T follicular helper cell (primary cell): Measurements from ENCODE around the gene DENND6B.
"Not testable (repeated sequence)": the region's sequence is repeated elsewhere in the genome, so short reads cannot be mapped to it uniquely, and the experiment has no call there.

ENCODE experiments used
- DNase-seq: peaks from one replicate; pipeline ENCODE4 v3.0.0-alpha.2; 2020; ENCODE audit warnings: low read depth

The DENND6B gene

DNA sequence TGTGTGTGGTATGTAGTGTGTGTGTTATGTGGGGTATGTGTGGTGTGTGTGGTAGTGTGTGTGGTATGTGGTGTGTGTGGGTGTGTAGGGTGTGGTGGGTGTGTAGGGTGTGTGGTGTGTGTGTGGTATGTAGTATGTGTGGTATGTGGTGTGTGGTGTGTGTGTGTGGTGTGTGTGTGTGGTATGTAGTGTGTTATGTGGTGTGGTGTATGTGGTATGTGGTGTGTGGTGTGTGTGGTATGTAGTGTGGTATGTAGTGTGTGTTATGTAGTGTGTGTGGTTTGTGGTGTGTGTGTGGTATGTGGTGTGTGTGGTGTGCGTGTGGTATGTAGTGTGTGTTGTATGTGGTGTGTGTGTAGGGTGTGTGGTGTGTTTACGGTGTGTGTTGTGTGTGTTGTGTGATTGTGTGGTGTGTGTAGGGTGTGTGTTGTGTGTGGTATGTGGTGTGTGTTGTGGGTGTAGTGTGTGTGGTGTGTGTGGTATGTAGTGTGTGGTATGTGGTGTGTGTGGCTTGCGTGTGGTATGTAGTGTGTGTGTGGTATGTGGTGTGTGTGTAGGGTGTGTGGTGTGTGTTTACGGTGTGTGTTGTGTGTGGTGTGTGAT is 12.1 kb upstream of the DENND6B start:
- DNase-seq: no peak

DNA sequence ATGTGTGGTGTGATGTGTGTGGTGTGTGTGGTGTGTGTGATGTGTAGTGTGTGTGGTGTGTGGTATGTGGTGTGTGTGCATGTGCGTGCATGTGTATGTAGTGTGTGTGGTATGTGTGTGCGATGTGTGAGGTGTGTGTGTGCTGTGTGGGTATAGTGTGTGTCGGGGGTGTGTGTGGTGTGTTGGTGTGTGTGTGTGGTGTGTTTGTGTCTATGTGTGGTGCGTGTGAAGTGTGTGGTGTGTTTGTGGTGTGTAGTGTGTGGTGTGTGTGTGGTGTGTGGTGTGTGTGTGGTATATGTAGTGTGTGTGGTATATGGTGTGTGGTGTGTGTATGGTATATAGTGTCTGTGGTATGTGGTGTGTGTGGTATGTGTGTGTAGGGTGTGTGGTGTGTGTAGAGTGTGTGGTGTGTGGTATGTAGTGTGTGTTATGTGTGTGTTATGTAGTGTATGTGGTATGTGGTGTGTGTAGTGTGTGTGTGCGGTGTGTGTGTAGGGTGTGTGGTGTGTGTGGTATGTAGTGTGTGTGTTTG is 11.3 kb upstream of the DENND6B start:
- DNase-seq: no peak

GRCh38 chr22:50337262-50338041 is 10.6 kb upstream of the DENND6B start:
- no peak for DNase-seq

DNA sequence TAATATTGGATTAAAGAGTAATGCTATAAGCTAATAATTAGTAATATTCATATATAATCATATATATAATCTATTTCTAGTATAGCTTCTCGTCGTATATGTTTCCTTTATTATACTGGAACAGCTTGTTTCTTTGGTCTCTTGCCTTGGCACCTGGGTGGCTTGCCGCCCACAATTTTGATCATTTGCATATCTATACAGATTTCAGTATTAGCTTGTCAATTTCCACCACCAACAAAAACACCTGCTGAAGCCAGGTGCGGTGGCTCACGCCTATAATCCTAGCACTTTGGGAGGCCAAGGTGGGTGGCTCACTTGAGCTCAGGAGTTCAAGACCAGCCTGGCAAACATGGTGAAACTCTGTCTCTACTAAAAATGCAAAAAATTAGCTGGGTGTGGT is 7.6 kb upstream of the DENND6B start:
- DNase-seq: not testable (repeated sequence)

DNA sequence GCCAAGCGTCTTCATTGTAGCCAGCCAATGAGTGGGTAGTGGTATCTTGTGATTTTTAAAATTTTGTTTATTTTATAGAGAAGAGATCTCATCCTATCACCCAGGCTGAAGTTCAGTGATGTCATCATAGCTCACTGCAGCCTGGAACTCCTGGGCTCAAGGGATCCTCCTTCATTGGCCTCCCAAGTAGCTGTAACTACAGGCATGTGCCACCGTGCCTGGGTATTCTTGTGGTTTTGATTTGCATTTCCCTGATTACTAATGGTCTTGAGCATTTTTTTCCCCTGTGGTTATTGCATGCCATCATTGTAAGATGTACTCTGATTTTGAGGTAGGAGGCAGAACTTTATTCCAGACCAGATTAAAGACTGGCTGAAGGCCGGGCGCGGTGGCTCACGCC is 2.4 kb upstream of the DENND6B start:
- DNase-seq: no peak

GRCh38 chr22:50327711-50328019 is 853 bp upstream of the DENND6B start:
- no peak for DNase-seq

DNA sequence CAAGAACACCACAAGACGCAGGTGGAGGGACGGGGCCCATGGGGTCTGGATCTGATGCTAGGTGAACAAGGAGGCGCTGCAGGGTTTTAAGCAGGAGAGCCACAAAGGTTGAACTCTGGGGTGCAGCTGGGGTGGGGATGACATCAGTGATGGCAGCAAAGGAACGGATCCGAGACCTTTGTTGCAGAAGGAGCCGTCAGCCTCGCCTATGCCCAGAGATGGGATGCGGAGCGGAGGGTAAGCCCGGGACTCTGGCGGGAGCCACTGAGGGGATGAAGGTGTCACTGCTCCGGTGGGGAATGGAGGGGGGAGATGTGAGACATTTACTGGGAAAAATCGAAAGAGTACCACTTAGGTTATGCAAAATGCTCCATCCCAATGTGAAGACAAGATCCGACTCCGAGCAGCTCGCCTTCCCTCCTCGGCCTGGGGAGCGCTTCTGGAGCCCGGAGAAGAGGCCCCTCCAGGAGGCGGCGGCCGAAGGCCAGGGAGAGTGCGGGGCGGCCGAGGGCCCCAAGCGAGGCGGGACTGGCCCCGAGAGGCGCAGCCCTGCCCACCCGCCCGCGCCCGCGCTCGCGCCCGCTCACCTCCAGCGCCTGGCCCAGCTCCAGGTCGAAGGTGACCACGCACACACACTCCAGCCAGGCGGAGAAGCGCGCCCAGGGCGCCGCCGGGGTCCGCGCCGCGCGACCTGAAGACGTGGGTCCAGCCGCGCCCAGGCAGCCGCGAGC is 422 bp downstream of the DENND6B start:
- no peak for DNase-seq

DNA sequence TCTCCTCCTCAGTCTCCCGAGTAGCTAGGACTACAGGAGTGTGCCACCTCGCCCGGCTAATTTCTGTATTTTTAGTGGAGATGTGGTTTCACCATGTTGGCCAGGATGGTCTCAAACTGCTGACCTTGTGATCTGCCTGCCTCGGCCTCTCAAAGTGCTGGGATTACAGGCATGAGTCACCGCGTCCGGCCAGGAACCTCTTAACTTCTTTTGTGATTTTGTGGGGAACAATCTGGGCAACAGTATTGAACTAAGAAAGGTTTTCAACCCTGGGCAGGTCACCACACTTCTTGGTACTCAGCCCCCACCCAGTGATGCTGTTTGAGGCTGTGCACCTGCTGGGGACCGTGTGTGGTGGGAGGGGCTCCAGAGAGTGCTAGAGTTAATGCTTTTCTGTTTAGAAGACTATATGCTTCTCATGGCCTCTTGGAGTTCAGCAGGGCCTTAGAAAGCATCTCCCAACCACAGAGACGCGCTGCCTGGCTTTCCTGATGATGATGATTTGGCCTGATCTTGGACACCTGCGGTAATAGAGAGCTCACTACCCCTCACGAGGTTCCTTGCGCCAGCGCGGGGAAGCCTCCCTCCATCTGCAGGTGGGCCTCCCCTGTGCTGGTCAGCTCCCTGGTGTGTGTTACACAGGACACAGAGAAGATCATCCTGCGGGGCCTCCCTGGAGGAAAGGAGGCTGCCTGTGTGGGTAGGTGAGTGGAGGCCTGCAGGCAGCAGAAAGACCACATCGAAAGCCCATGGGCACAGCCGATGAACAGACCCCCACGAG is 1.2 kb downstream of the DENND6B start:
- no peak for DNase-seq

DNA sequence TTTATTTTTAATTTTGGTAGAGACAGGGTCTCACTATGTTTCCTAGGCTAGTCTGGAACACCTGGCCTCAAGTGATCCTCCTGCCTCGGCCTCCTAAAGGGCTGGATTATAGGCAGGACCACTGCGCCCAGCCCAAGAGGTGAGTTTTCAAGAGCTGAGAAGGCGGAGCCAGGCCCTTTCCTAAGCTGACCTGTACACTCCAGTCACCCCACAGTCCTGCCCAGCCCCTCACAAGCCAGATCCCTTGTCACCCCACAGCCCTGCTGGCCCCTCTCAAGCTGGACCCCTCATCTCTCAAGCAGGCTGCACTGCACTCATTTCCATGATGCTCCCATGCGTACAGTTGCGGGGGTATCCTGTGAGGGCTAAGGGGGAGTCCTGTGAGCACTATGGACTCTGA is 2.9 kb downstream of the DENND6B start:
- no peak for DNase-seq

DNA sequence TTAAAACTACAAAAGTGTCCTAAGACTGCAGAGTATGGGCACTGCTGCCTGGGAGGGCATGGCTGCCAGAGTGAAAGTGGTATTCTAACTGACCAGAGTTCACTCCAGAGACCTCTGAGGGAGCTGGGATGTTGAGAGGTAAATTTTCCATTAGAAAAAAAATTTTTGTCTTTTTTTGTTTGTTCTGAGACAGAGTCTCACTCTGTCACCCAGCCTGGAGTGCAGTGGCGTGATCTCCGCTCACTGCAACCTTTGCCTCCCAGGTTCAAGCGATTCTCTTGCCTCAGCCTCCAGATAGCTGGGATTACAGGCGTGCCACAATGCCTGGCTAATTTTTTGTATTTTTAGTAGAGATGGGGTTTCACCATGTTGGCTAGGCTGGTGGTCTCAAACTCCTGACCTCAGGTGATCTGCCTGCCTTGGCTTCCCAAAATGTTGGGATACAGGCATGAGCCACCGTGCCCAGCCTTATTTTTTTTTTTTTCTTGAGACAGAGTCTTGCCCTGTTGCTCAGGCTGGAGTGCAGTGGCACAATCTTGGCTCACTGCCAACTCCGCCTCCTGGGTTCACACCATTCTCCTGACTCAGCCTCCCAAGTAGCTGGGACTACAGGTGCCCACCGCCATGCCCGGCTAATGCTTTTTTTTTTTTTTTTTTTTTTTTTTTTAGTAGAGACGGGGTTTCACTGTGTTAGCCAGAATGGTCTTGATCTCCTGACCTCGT is 4.3 kb downstream of the DENND6B start:
- not testable (repeated sequence) for DNase-seq

DNA sequence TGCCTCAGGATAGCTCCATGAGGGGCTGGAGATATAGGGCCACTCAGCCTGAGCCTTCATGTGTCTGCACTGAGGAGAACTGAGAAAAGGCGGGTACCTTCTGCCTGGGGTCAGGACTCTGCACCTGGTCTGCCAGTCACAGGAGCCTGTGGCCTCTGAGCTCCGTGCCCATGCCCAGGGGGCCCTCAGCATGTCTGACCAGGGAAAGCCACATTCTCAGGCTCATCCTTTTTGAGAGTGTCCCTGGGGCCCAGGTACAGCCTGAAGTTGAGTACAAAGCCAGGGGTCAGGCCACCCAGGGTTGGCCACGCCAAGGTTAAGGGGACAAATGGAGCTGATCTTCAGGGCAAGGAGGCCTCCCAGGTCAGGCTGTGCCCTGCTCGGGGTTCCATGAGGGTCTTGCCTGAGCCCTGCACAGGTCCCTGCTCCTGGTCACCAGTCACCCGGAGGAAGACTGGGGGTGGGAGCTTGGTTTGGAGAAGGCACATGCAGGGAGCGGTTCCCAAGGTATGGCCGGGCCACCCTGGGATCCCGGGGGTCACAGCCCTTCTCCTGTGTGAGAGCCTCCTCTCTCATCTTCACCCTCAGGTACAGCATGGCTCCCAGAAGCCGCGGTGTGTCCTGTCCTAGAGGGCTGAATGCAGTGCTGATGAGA is 6.0 kb downstream of the DENND6B start:
- no peak for DNase-seq

DNA sequence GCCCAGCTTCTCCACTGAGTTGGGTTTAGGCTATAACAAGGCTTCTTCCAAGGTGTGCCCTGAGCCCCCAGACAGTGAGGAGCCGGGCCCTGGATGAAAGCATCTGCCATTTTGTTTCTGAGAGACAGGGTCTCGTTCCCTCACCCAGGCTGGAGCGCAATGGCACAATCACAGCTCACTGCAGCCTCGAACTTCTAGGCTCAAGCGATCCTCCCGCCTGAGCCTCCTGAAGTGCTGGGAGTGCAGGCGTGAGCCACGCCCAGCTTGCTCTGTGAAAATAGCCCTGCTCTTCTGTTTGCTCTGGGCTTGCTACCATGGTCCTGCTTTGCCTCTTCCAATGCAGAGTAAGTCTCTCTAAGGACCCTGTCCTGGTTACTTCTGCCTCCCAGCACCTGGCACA is 6.7 kb downstream of the DENND6B start:
- no peak for DNase-seq

DNA sequence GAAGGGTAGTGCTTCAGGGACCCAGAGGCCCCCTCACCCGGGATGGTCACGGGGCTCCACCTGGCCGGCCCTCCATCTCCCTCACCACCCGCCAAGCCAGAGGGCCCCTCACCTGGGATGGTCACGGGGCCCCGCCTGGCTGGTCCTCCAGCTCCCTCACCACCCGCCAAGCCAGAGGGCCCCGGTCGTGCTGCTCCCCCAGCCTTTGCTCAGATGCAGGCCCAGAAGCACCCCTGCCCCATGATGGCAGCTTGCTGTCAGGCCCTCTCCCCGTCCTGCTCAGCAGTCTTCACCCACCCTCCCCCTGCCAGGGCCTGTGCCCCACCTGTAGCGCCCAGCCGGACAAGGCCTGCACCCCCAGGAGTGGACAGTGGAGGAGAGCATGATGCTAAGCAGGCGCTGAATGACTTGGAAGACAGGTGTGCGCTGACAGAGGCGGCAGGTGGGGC is 7.3 kb downstream of the DENND6B start:
- DNase-seq: no peak

GRCh38 chr22:50318698-50319411 is 8.0 kb downstream of the DENND6B start:
- DNase-seq: no peak

GRCh38 chr22:50318356-50318697 is 8.5 kb downstream of the DENND6B start:
- DNase-seq: no peak

- no peak for DNase-seq
These were observed 9.1 kb downstream of the DENND6B start for GRCh38 chr22:50317674-50318073.

DNA sequence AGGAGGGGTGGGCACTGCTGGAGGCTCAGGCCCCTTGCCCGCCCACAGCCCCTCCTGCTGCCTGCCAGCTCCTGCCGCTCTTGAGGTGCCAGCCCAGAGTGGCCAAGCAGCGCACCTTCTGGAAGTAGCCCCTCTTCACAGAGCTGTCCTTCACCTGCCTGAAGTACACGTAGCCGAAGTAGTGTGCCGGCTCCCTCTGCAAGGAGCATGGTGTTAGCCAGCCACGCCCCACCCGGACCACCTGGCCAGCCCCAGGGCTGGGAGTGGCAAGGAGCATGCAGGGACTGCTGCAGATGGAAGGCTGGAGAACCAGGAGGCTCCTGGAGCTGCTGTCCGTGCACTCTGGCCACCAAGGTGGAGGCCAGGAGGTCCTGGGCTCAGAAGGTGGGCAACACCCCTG is 9.6 kb downstream of the DENND6B start:
- DNase-seq: no peak

DNA sequence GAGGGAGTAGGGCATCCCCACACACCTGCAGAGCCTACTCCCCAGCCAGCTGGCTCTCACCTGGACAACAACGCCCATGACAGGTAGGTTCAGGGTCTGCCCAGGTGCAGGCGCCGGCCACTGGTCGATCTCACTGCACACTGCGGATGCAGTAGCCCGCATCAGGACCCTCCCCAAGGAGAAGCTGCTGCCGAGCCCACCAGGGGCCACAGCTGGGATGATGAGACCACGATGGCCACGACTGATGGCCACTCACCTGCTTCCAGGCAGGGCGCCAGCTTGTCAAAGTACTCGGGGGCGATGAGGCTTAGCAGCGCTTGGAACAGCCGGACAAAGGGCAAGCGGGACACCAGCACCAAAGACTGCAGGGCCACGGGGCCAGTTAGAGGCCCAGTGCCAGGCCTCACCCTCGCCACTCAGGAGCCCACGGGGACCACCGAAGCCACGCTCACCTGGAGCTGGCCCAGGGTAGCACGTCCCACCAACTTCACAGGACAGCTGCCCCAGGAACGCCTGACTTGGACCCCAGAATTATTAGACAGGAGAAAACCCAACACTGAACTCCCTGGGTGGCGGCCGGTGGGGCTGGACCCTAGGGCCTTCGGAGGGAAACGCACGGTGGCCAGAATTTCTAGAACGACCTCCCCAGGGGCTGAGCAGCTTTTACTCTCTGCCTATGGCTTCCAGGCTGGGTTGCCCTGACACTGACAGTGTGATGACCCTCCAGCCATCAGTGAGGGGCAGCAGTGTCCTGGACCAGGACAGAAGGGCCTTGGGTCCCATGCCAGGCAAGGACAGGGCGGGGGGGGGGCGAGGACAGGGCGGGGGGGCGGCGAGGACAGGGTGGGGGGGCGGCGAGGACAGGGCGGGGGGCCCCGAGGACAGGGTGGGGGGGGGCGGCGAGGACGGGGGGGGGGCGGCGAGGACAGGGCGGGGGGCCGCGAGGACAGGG is 10.4 kb downstream of the DENND6B start:
- DNase-seq: no peak
